Mesenchymal stem cell (in vitro differentiated cells and primary cell): Measurements from ENCODE around the gene MCRS1. TPM values are rescaled to one million over a fixed set of nuclear protein-coding genes. Genes with fewer than 3 reads are reported as not detected.
"Not testable (repeated sequence)": the region's sequence is repeated elsewhere in the genome, so short reads cannot be mapped to it uniquely, and the experiment has no call there.

ENCODE experiments used
- DNase-seq: peaks from one replicate; pipeline ENCODE4 v3.0.0-alpha.2; 2013
- H2AFZ ChIP-seq: one replicate; pipeline ENCODE4 v1.6.1; 2013; ENCODE audit warnings: low read depth, mild to moderate bottlenecking, control low read depth, inconsistent platforms, low read length, moderate library complexity
- H2AK5ac ChIP-seq: 2 replicates; pipeline ENCODE4 v1.6.1; 2013; ENCODE audit warnings: low read length, moderate library complexity, mild to moderate bottlenecking, inconsistent platforms; ENCODE audit not compliant: severe bottlenecking
- H2BK120ac ChIP-seq: one replicate; pipeline ENCODE4 v1.6.1; 2013; ENCODE audit warnings: low read depth, mild to moderate bottlenecking, inconsistent platforms, low read length, moderate library complexity
- H2BK12ac ChIP-seq, 2 experiments: one replicate each; pipeline ENCODE4 v1.6.1; 2013; ENCODE audit warnings: inconsistent platforms in 2 of 2, low read length in 2 of 2, mild to moderate bottlenecking in 2 of 2, moderate library complexity in 2 of 2, control low read depth in 1 of 2
- H2BK15ac ChIP-seq: one replicate; pipeline ENCODE4 v1.6.1; 2013; ENCODE audit warnings: mild to moderate bottlenecking, low read depth, inconsistent platforms; ENCODE audit not compliant: poor library complexity, severe bottlenecking
- H2BK5ac ChIP-seq: 2 replicates; pipeline ENCODE4 v1.6.1; 2013; ENCODE audit warnings: low read depth, mild to moderate bottlenecking, low read length, control low read depth, inconsistent platforms; ENCODE audit not compliant: poor library complexity, severe bottlenecking
- H3K14ac ChIP-seq, 2 experiments: one replicate each; pipeline ENCODE4 v1.6.1; 2013; ENCODE audit warnings: inconsistent platforms in 2 of 2, low read length in 2 of 2, control low read depth in 1 of 2, mild to moderate bottlenecking in 1 of 2, moderate library complexity in 1 of 2
- H3K18ac ChIP-seq, 2 experiments: one replicate each; pipeline ENCODE4 v1.6.1; 2013; ENCODE audit warnings: inconsistent platforms in 2 of 2, low read length in 2 of 2, control low read depth in 1 of 2, low read depth in 1 of 2, mild to moderate bottlenecking in 1 of 2
- H3K23ac ChIP-seq, 2 experiments: one replicate each; pipeline ENCODE4 v1.6.1; 2013; ENCODE audit warnings: inconsistent platforms in 2 of 2, low read length in 2 of 2, mild to moderate bottlenecking in 2 of 2, moderate library complexity in 2 of 2, control low read depth in 1 of 2
- H3K27ac ChIP-seq: 2 replicates; pipeline ENCODE4 v1.5.1; 2013; ENCODE audit warnings: mild to moderate bottlenecking, moderate library complexity, low read length, control low read depth, inconsistent platforms; ENCODE audit not compliant: poor library complexity, severe bottlenecking
- H3K27me3 ChIP-seq, 2 experiments: 2 replicates each; pipeline versions ENCODE4 v1.6.1 to v1.7.0; 2013; ENCODE audit warnings: low read length in 2 of 2, mild to moderate bottlenecking in 2 of 2, moderate library complexity in 2 of 2, control low read depth in 1 of 2, inconsistent platforms in 1 of 2; ENCODE audit not compliant: control insufficient read depth in 1 of 2, insufficient read depth in 1 of 2
- H3K36me3 ChIP-seq, 2 experiments: 2 replicates each; pipeline versions ENCODE4 v1.6.1 to v1.7.0; 2013; ENCODE audit warnings: low read length in 2 of 2, control low read depth in 1 of 2, inconsistent platforms in 1 of 2, low read depth in 1 of 2, mild to moderate bottlenecking in 1 of 2; ENCODE audit not compliant: insufficient read depth in 2 of 2, control insufficient read depth in 1 of 2
- H3K4ac ChIP-seq, 2 experiments: one replicate each; pipeline ENCODE4 v1.6.1; 2013; ENCODE audit warnings: inconsistent platforms in 2 of 2, low read length in 2 of 2, mild to moderate bottlenecking in 2 of 2, moderate library complexity in 2 of 2, control low read depth in 1 of 2, low read depth in 1 of 2
- H3K4me1 ChIP-seq: 2 replicates; pipeline ENCODE4 v1.6.1; 2013; ENCODE audit warnings: low read depth, low read length, control low read depth; ENCODE audit not compliant: control insufficient read depth, insufficient read depth
- H3K4me2 ChIP-seq: 2 replicates; pipeline ENCODE4 v1.6.1; 2013; ENCODE audit warnings: low read length, mild to moderate bottlenecking, inconsistent platforms; ENCODE audit not compliant: poor library complexity, severe bottlenecking
- H3K4me3 ChIP-seq, 2 experiments: 2 replicates each; pipeline versions ENCODE4 v1.5.1 to v1.7.0; 2013; ENCODE audit warnings: low read length in 2 of 2, mild to moderate bottlenecking in 2 of 2, control low read depth in 1 of 2, low read depth in 1 of 2; ENCODE audit not compliant: insufficient read depth in 1 of 2
- H3K79me1 ChIP-seq: replicated peaks from 2 replicates; pipeline ENCODE4 v1.6.1; 2013; ENCODE audit warnings: mild to moderate bottlenecking, control low read depth, low read length, inconsistent platforms; ENCODE audit not compliant: poor library complexity, severe bottlenecking
- H3K9ac ChIP-seq: 2 replicates; pipeline ENCODE4 v1.7.0; 2013; ENCODE audit warnings: mild to moderate bottlenecking, low read length, moderate library complexity
- H3K9me3 ChIP-seq: 2 replicates; pipeline ENCODE4 v1.7.0; 2013; ENCODE audit warnings: mild to moderate bottlenecking, low read length; ENCODE audit not compliant: control insufficient read depth
- H4K8ac ChIP-seq: one replicate; pipeline ENCODE4 v1.6.1; 2013; ENCODE audit warnings: inconsistent platforms, mild to moderate bottlenecking, low read length, moderate library complexity
- H4K91ac ChIP-seq: one replicate; pipeline ENCODE4 v1.6.1; 2013; ENCODE audit warnings: mild to moderate bottlenecking, low read length, inconsistent platforms
- WGBS: methylation state at CpG from one replicate; pipeline ENCODE4 v1.1.7; 2013; ENCODE audit warnings: mixed read lengths; 5-methylcytosine and 5-hydroxymethylcytosine counted together
- small RNA-seq: library from polyadenylated mRNA; stranded (forward); fragments of <200 nt; extraction: miRNeasy Mini kit (QIAGEN cat#:217004); gene quantifications from one replicate; pipeline ENCODE3, GENCODE V24; 2013; ENCODE audit warnings: low read depth

Gene MCRS1

GRCh38 chr12:49509681-49510080 is 58.3 kb downstream of the MCRS1 start:
- not testable (repeated sequence) for H3K27me3 ChIP-seq, H3K23ac ChIP-seq

More at GRCh38 chr12:49509681-49510080, 58.3 kb downstream of the MCRS1 start:
- H3K36me3 ChIP-seq: peaks cover 3 to 11% of the 10 kb centered on the region in 2 experiments
- not testable (repeated sequence) for H4K91ac ChIP-seq, H3K14ac ChIP-seq, H2BK15ac ChIP-seq, H4K8ac ChIP-seq, H3K18ac ChIP-seq, H2BK120ac ChIP-seq, DNase-seq, H3K4me1 ChIP-seq, H2BK12ac ChIP-seq, H3K9ac ChIP-seq, H3K27ac ChIP-seq, H3K4me3 ChIP-seq, H3K79me1 ChIP-seq, H3K4ac ChIP-seq, H2BK5ac ChIP-seq, H3K9me3 ChIP-seq, H3K4me2 ChIP-seq, H2AK5ac ChIP-seq, H2AFZ ChIP-seq
- WGBS: 97% methylated on average over 8 of the region's 8 CpGs

Small RNA genes lying within 50 kb of the gene (small RNA-seq; reads per million reads assigned to genes)
- gene POLR2KP1 (not detected), gene RNU6-834P (not detected)
